ENCODE measurements around the gene ISY1.
"Not testable (repeated sequence)": the region's sequence is repeated elsewhere in the genome, so short reads cannot be mapped to it uniquely, and the experiment has no call there.

ISY1 gene

DNA sequence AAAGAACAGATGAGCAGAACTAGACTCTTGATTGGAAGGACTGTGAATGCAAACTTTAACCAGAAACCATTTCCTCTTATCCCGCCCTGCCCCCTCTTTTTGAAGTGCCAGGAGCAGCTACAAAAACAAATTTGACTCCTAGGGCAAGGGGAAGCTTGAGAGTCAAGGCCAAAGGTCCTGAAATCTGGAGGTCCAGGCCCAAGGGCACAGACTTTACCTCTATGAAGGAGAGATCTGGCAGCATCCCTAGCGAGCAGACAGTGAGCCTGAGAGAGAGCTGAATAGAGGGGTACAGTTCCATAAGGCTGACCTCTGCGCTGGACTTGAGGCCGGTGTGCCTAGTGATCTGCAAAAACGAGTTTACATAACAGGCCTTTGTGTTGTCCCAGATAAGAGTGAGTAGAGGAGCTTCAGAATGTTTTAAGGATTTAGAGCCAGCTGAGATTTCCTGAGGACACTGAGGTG is 44.3 kb downstream of the ISY1 start:
- TF ChIP-seq, protein P1, sequence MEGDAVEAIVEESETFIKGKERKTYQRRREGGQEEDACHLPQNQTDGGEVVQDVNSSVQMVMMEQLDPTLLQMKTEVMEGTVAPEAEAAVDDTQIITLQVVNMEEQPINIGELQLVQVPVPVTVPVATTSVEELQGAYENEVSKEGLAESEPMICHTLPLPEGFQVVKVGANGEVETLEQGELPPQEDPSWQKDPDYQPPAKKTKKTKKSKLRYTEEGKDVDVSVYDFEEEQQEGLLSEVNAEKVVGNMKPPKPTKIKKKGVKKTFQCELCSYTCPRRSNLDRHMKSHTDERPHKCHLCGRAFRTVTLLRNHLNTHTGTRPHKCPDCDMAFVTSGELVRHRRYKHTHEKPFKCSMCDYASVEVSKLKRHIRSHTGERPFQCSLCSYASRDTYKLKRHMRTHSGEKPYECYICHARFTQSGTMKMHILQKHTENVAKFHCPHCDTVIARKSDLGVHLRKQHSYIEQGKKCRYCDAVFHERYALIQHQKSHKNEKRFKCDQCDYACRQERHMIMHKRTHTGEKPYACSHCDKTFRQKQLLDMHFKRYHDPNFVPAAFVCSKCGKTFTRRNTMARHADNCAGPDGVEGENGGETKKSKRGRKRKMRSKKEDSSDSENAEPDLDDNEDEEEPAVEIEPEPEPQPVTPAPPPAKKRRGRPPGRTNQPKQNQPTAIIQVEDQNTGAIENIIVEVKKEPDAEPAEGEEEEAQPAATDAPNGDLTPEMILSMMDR (IDR thresholded peaks at IDR 0.05; ENCODE audit: control extremely low read depth, extremely low read depth, low read depth, missing control alignments): no peak
- CTCF ChIA-PET: no interaction called here
- POLR2A ChIA-PET: interaction anchor here (0.6 kb wide), 1 partner anchor 256 kb away, joined by 8 read pairs; no protein-coding TSS in a partner anchor
- DNase-seq (ENCODE audit: extremely low spot score): no peak

DNA sequence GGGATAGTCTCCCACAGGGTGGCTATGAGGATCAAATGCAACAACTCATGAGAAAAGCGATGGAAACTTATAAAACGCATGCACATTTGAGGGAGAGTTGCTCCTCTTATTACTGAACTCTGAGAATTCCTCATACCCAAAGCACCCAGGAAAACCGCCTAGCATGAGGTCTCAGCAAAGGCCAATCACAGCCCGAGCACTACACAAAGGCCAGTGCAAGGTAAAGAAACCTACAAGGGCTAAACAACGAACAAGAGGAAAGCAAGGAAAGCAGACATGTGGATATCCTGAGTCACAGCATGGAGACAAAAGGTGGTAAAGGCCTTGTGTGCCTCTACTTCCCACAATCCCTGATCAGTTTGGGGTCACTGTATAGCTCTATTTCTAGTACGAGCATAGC is 46.4 kb downstream of the ISY1 start:
- TF ChIP-seq, protein P1 (IDR thresholded peaks at IDR 0.05; ENCODE audit: control extremely low read depth, extremely low read depth, low read depth, missing control alignments): no peak
- POLR2A ChIA-PET: no interaction called here
- CTCF ChIA-PET: interaction anchor here (1.3 to 1.7 kb wide), 2 partner anchors 14 to 144 kb away, joined by 4 read pairs; no protein-coding TSS in a partner anchor

DNA sequence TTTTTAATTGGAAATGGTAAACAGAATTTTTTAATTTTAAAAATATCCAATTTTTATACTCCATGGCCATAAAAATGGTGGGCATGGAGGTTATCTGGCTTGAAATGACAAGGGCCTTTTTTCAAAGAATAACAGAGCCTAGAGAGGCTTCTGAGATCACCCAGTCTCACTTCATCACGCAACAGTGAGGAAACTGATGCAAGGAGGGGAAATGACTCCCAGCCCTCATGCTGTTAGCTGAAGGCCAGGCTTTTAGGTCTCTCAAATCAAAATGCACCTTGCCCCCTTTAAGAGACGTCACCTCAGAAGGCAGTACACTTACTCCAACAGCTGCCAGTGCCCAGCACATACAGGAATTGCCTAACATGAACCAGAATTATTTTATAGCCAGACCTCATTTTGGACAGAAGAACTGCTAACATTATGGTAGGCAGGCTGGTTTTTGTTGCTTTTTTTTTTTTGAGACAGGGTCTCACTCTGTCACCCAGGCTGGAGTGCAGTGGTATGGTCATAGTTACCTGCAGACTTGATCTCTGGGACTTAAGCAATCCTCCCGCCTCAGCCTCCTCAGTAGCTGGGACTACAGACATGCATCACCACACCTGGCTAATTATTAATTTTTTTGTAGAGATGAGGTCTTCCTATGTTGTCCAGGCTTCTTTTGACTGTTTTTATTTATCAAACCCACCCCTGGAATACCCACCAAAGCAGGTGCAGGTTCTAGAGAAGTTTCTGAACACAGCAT is 48.4 kb downstream of the ISY1 start:
- no peak for DNase-seq (ENCODE audit: extremely low spot score)
- ChIA-PET POLR2A (no interaction called here), CTCF (no interaction called here)
- TF ChIP-seq, protein P1 (IDR thresholded peaks at IDR 0.05; ENCODE audit: control extremely low read depth, extremely low read depth, low read depth, missing control alignments): no peak

More for the DNA sequence above, 46.4 kb downstream of the ISY1 start:
- no peak for DNase-seq (ENCODE audit: extremely low spot score)

DNA sequence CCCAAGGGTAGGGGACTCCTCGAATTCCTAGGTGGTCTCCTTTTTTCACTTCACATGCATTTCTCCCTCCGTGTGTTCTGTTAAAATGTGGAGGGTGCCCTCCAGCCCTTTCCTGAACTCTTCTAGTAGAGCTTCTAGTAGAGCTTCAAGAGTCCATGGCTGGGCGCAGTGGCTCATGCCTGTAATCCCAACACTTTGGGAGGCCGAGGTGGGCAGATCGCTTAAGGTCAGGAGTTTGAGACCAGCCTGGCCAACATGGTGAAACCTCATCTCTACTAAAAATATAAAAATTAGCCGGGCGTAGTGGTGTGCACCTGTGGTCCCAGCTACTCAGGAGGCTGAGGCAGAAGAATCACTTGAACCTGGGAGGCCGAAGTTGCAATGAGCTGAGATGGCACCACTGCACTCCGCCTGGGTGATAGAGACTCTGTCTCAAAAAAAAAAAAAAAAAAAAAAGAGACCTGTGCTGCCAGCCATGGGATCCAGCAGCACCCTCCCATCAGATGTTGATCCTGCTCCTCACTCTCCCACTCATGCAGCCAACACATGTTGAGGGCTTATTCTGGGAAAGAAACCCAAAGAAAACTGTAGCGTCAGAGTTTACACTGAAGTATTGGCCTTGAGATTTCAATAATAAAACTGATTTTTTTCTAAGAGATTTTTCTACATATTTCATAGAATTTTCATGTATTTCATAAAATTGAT is 49.6 kb downstream of the ISY1 start:
- DNase-seq (ENCODE audit: extremely low spot score); POLR2A ChIA-PET; CTCF ChIA-PET: not testable (repeated sequence)

DNA sequence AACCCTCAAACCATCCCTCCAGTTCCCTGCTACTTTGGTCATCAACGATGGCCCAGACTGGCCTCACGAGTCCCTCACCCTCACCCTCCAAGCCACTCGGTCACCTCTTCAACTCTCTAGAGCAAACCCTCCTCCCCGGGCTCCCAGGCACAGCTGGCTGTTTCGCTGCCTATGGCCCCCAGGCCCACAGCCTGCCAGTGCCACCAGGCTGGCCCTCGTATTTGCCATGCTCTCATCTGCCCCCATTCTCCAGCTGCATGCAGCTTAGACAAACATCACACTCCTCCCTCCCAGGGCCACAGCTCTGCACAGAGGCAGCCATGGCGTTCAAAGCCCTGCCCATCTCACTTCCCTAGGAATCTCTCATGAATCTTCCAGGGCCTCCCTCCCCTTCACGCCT is 53.1 kb downstream of the ISY1 start:
- POLR2A ChIA-PET: no interaction called here
- no peak for DNase-seq (ENCODE audit: extremely low spot score)
- CTCF ChIA-PET: interaction anchor here (1.4 to 2.0 kb wide), 2 partner anchors 12 to 54 kb away, joined by 4 to 5 read pairs; no protein-coding TSS in a partner anchor
- TF ChIP-seq, protein P1 (IDR thresholded peaks at IDR 0.05; ENCODE audit: control extremely low read depth, extremely low read depth, low read depth, missing control alignments): no peak

DNA sequence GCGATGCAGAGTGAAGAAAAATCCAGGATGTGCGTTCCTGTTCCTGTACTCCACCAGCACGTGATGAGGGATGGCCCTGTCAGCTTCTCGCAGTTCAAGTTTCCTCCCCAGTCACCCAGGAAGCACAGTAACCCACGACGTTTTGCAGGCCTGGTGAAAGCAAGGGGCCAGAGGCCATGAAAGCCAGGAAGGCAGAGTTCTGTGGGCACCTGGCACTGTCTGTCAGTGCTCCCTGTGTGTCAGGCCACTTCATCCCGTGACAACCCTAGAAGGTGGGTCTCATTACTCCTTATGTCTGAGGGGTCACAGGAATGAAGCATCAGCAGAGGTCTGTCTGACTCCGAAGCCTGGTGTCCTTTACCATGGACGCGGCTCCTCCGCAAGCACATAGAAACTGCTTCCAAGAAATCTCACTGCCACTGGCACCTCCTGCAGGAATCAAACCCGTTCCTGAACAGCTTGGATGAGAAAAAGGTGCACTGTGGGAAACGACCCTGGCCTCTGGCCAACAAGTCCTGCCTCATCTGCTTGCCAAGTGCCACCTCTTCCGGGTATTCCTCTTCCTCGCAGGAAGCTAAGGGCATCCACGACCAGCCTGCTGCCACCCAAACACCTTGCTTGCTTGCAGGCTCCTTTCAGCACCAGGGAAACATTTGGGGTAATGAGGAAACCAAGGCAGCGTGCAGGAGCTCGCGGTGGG is 53.8 kb downstream of the ISY1 start:
- CTCF ChIA-PET: interaction anchor here (0.7 to 2.0 kb wide), 2 partner anchors 53 to 55 kb away, joined by 3 to 5 read pairs; no protein-coding TSS in a partner anchor
- TF ChIP-seq, protein P1 (IDR thresholded peaks at IDR 0.05; ENCODE audit: control extremely low read depth, extremely low read depth, low read depth, missing control alignments): no peak
- POLR2A ChIA-PET: no interaction called here
- DNase-seq (ENCODE audit: extremely low spot score): no peak
